Mesenchymal stem cell (in vitro differentiated cells and primary cell): ENCODE data around the gene GPATCH2. TPM values are rescaled to one million over a fixed set of nuclear protein-coding genes. Genes with fewer than 3 reads are reported as not detected.

Source experiments
- DNase-seq: peaks from one replicate; pipeline ENCODE4 v3.0.0-alpha.2; 2013
- H2AFZ ChIP-seq: one replicate; pipeline ENCODE4 v1.6.1; 2013; ENCODE audit warnings: low read depth, mild to moderate bottlenecking, control low read depth, inconsistent platforms, low read length, moderate library complexity
- H2AK5ac ChIP-seq: 2 replicates; pipeline ENCODE4 v1.6.1; 2013; ENCODE audit warnings: low read length, moderate library complexity, mild to moderate bottlenecking, inconsistent platforms; ENCODE audit not compliant: severe bottlenecking
- H2BK120ac ChIP-seq: one replicate; pipeline ENCODE4 v1.6.1; 2013; ENCODE audit warnings: low read depth, mild to moderate bottlenecking, inconsistent platforms, low read length, moderate library complexity
- H2BK12ac ChIP-seq, 2 experiments: one replicate each; pipeline ENCODE4 v1.6.1; 2013; ENCODE audit warnings: inconsistent platforms in 2 of 2, low read length in 2 of 2, mild to moderate bottlenecking in 2 of 2, moderate library complexity in 2 of 2, control low read depth in 1 of 2
- H2BK15ac ChIP-seq: one replicate; pipeline ENCODE4 v1.6.1; 2013; ENCODE audit warnings: mild to moderate bottlenecking, low read depth, inconsistent platforms; ENCODE audit not compliant: poor library complexity, severe bottlenecking
- H2BK5ac ChIP-seq: 2 replicates; pipeline ENCODE4 v1.6.1; 2013; ENCODE audit warnings: low read depth, mild to moderate bottlenecking, low read length, control low read depth, inconsistent platforms; ENCODE audit not compliant: poor library complexity, severe bottlenecking
- H3K14ac ChIP-seq, 2 experiments: one replicate each; pipeline ENCODE4 v1.6.1; 2013; ENCODE audit warnings: inconsistent platforms in 2 of 2, low read length in 2 of 2, control low read depth in 1 of 2, mild to moderate bottlenecking in 1 of 2, moderate library complexity in 1 of 2
- H3K18ac ChIP-seq, 2 experiments: one replicate each; pipeline ENCODE4 v1.6.1; 2013; ENCODE audit warnings: inconsistent platforms in 2 of 2, low read length in 2 of 2, control low read depth in 1 of 2, low read depth in 1 of 2, mild to moderate bottlenecking in 1 of 2
- H3K23ac ChIP-seq, 2 experiments: one replicate each; pipeline ENCODE4 v1.6.1; 2013; ENCODE audit warnings: inconsistent platforms in 2 of 2, low read length in 2 of 2, mild to moderate bottlenecking in 2 of 2, moderate library complexity in 2 of 2, control low read depth in 1 of 2
- H3K27ac ChIP-seq: 2 replicates; pipeline ENCODE4 v1.5.1; 2013; ENCODE audit warnings: mild to moderate bottlenecking, moderate library complexity, low read length, control low read depth, inconsistent platforms; ENCODE audit not compliant: poor library complexity, severe bottlenecking
- H3K27me3 ChIP-seq, 2 experiments: 2 replicates each; pipeline versions ENCODE4 v1.6.1 to v1.7.0; 2013; ENCODE audit warnings: low read length in 2 of 2, mild to moderate bottlenecking in 2 of 2, moderate library complexity in 2 of 2, control low read depth in 1 of 2, inconsistent platforms in 1 of 2; ENCODE audit not compliant: control insufficient read depth in 1 of 2, insufficient read depth in 1 of 2
- H3K36me3 ChIP-seq, 2 experiments: 2 replicates each; pipeline versions ENCODE4 v1.6.1 to v1.7.0; 2013; ENCODE audit warnings: low read length in 2 of 2, control low read depth in 1 of 2, inconsistent platforms in 1 of 2, low read depth in 1 of 2, mild to moderate bottlenecking in 1 of 2; ENCODE audit not compliant: insufficient read depth in 2 of 2, control insufficient read depth in 1 of 2
- H3K4ac ChIP-seq, 2 experiments: one replicate each; pipeline ENCODE4 v1.6.1; 2013; ENCODE audit warnings: inconsistent platforms in 2 of 2, low read length in 2 of 2, mild to moderate bottlenecking in 2 of 2, moderate library complexity in 2 of 2, control low read depth in 1 of 2, low read depth in 1 of 2
- H3K4me1 ChIP-seq: 2 replicates; pipeline ENCODE4 v1.6.1; 2013; ENCODE audit warnings: low read depth, low read length, control low read depth; ENCODE audit not compliant: control insufficient read depth, insufficient read depth
- H3K4me2 ChIP-seq: 2 replicates; pipeline ENCODE4 v1.6.1; 2013; ENCODE audit warnings: low read length, mild to moderate bottlenecking, inconsistent platforms; ENCODE audit not compliant: poor library complexity, severe bottlenecking
- H3K4me3 ChIP-seq, 2 experiments: 2 replicates each; pipeline versions ENCODE4 v1.5.1 to v1.7.0; 2013; ENCODE audit warnings: low read length in 2 of 2, mild to moderate bottlenecking in 2 of 2, control low read depth in 1 of 2, low read depth in 1 of 2; ENCODE audit not compliant: insufficient read depth in 1 of 2
- H3K79me1 ChIP-seq: replicated peaks from 2 replicates; pipeline ENCODE4 v1.6.1; 2013; ENCODE audit warnings: mild to moderate bottlenecking, control low read depth, low read length, inconsistent platforms; ENCODE audit not compliant: poor library complexity, severe bottlenecking
- H3K9ac ChIP-seq: 2 replicates; pipeline ENCODE4 v1.7.0; 2013; ENCODE audit warnings: mild to moderate bottlenecking, low read length, moderate library complexity
- H3K9me3 ChIP-seq: 2 replicates; pipeline ENCODE4 v1.7.0; 2013; ENCODE audit warnings: mild to moderate bottlenecking, low read length; ENCODE audit not compliant: control insufficient read depth
- H4K8ac ChIP-seq: one replicate; pipeline ENCODE4 v1.6.1; 2013; ENCODE audit warnings: inconsistent platforms, mild to moderate bottlenecking, low read length, moderate library complexity
- H4K91ac ChIP-seq: one replicate; pipeline ENCODE4 v1.6.1; 2013; ENCODE audit warnings: mild to moderate bottlenecking, low read length, inconsistent platforms
- WGBS: methylation state at CpG from one replicate; pipeline ENCODE4 v1.1.7; 2013; ENCODE audit warnings: mixed read lengths; 5-methylcytosine and 5-hydroxymethylcytosine counted together
- polyA plus RNA-seq, 2 experiments: library from polyadenylated mRNA; stranded (reverse); fragments of 200-250 nt; gene quantifications; one replicate each; pipeline ENCODE4 v1.2.3, GENCODE V29; 2013

The GPATCH2 gene
- polyA plus RNA-seq (2013, experiment 1 of 2) = 7.7 TPM
- 7.8 TPM for polyA plus RNA-seq (2013, experiment 2 of 2)

- peak within 1 kb of the TSS; percentile 92 for H2BK15ac ChIP-seq
- no peaks in the 10 kb centered on the region for H3K9me3 ChIP-seq
- H2BK120ac ChIP-seq = peak within 1 kb of the TSS; percentile 82
- peak within 1 kb of the TSS; percentile 56 for H3K4me2 ChIP-seq
- H3K79me1 ChIP-seq = no peaks in the 10 kb centered on the region
- no peaks in the 10 kb centered on the region for H3K27me3 ChIP-seq
- H2AFZ ChIP-seq = peak within 1 kb of the TSS; percentile 55
- H3K4ac ChIP-seq = peak within 1 kb of the TSS; percentile 82 to 92
- WGBS = under 1% methylated on average over 34 of the region's 42 CpGs
- peak within 1 kb of the TSS; percentile 92 to 97 for H3K18ac ChIP-seq
- no peak within 1 kb of the TSS for H3K23ac ChIP-seq
- H3K9ac ChIP-seq = peak within 1 kb of the TSS; percentile 99
- H4K8ac ChIP-seq = peak within 1 kb of the TSS; percentile 96
- peak within 1 kb of the TSS; percentile 91 for H2BK5ac ChIP-seq
- no peaks in the 10 kb centered on the region for H3K36me3 ChIP-seq
- peak within 1 kb of the TSS in 1 of 2 experiments; percentile 31 for H2BK12ac ChIP-seq
- peak within 1 kb of the TSS; percentile 85 for H4K91ac ChIP-seq
- no peak within 1 kb of the TSS for H2AK5ac ChIP-seq
- H3K4me1 ChIP-seq = no peaks in the 10 kb centered on the region
- H3K4me3 ChIP-seq = peak within 1 kb of the TSS; percentile 95 to 96
- peak within 1 kb of the TSS in 1 of 2 experiments; percentile 98 for H3K14ac ChIP-seq
- peak within 1 kb of the TSS; percentile 77 for H3K27ac ChIP-seq
- peak; percentile 95 for DNase-seq
Measured at GRCh38 chr1:217630711-217631591, at the start of gene GPATCH2, which contains the start of gene SPATA17. GPATCH2 (minus strand) TSS chr1:217631090; CDS start chr1:217630971, 119 bp downstream. SPATA17 (plus strand) TSS chr1:217631344; CDS start chr1:217631379, 35 bp downstream.

GRCh38 chr1:217674028-217674729 lies 43.3 kb upstream of the GPATCH2 start:
- Histone ChIP-seq H3K4me1 (no peaks in the 10 kb centered on the region), H3K9ac (no peak overlapping the region), H3K4me3 (no peak overlapping the region), H3K23ac (no peak overlapping the region), H2AK5ac (no peak overlapping the region), H2BK15ac (no peak overlapping the region), H2BK5ac (no peak overlapping the region), H3K4ac (no peak overlapping the region), H3K9me3 (no peaks in the 10 kb centered on the region), H4K91ac (no peak overlapping the region), H3K36me3 (no peaks in the 10 kb centered on the region), H3K27ac (no peak overlapping the region), H3K18ac (peak overlapping the region in 1 of 2 experiments; percentile 16), H4K8ac (no peak overlapping the region), H3K14ac (peak overlapping the region in 1 of 2 experiments; percentile 19), H2AFZ (no peak overlapping the region), H2BK12ac (no peak overlapping the region), H3K79me1 (no peaks in the 10 kb centered on the region), H3K27me3 (no peaks in the 10 kb centered on the region), H2BK120ac (no peak overlapping the region), H3K4me2 (no peak overlapping the region)
- WGBS = 69% methylated on average over 4 of the region's 4 CpGs
- no peak for DNase-seq

GRCh38 chr1:217673387-217673786 lies 42.5 kb upstream of the GPATCH2 start:
- H3K4ac ChIP-seq = no peak overlapping the region
- H2AFZ ChIP-seq = no peak overlapping the region
- H3K4me1 ChIP-seq = no peaks in the 10 kb centered on the region
- no peak overlapping the region for H3K14ac ChIP-seq
- no peak overlapping the region for H3K4me3 ChIP-seq
- no peaks in the 10 kb centered on the region for H3K9me3 ChIP-seq
- H3K27me3 ChIP-seq = no peaks in the 10 kb centered on the region
- H3K23ac ChIP-seq = no peak overlapping the region
- no peak overlapping the region for H3K9ac ChIP-seq
- WGBS = 97% methylated on average over 1 of the region's 2 CpGs
- no peak overlapping the region for H4K8ac ChIP-seq
- no peak overlapping the region for H3K27ac ChIP-seq
- no peak for DNase-seq
- H2AK5ac ChIP-seq = no peak overlapping the region
- H3K79me1 ChIP-seq = no peaks in the 10 kb centered on the region
- H2BK12ac ChIP-seq = no peak overlapping the region
- H2BK120ac ChIP-seq = no peak overlapping the region
- no peak overlapping the region for H3K18ac ChIP-seq
- H2BK5ac ChIP-seq = no peak overlapping the region
- H2BK15ac ChIP-seq = no peak overlapping the region
- no peak overlapping the region for H4K91ac ChIP-seq
- no peak overlapping the region for H3K4me2 ChIP-seq
- no peaks in the 10 kb centered on the region for H3K36me3 ChIP-seq
